ENCODE results near the gene TBC1D22A. TPM values are rescaled to one million over a fixed set of nuclear protein-coding genes. Genes with fewer than 3 reads are reported as not detected.

Gene TBC1D22A
- total RNA-seq, 1 donor from 2014 or later = 14.0 TPM

DNA sequence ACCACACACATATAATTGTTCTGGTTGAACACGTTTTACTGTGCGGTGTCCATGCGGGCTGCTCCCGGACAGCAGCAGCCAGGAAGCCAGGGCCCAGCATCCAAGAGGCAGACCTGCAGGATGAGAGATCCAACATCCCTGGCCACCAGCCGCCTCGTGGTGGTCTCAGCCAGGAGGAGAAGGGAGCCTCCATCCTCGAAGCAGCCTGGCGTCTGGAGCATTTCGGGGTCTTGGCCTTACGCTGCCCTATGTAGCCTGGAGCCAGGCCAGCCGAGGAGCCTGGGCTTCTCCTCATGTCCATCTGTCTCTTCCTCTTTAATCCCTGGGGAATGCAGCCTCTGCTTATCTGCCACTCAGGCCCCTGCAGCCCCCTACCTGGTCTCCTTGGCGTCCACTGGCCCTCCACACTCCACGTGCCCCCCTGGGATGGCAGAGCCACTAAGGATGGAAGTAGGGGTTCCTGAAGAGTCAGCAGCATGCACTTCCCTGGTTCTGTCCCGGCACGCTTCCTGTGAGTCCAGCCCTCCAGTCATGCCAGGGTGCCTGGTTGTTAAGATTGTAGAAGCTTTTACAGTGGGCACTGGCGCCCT, 253.2 kb downstream of the TBC1D22A start:
- no peak for DNase-seq
- ATAC-seq (ENCODE audit: poor library complexity) = no peak
- intact Hi-C loops (cut with DNase I) = no loop called here

- DNase-seq = no peak
- intact Hi-C loops (cut with DNase I) = no loop called here
- no peak for ATAC-seq (ENCODE audit: poor library complexity)
These were observed 254.2 kb downstream of the TBC1D22A start for GRCh38 chr22:47016631-47017030.

DNA sequence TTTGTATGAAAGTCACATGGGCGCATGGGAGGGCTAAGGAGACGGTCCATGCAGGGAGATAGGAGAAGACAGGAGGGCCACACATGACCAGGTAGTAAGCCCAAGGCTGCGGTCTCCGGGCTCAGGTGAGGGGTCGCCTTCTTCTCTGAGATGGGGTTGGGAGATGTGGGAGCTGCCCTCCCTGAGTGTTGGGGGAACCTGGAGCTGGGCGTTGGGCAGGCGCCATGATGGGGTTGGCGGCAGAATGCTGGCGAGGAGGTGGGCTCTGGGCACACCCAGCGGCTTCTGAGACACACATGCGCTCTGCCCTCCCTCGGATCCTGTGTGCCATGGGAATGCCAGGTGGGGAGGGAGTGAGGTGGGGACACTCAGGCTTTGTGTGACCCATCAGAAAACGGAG, 254.8 kb downstream of the TBC1D22A start:
- intact Hi-C loops (cut with DNase I) = no loop called here
- no peak for ATAC-seq (ENCODE audit: poor library complexity)
- DNase-seq = no peak

DNA sequence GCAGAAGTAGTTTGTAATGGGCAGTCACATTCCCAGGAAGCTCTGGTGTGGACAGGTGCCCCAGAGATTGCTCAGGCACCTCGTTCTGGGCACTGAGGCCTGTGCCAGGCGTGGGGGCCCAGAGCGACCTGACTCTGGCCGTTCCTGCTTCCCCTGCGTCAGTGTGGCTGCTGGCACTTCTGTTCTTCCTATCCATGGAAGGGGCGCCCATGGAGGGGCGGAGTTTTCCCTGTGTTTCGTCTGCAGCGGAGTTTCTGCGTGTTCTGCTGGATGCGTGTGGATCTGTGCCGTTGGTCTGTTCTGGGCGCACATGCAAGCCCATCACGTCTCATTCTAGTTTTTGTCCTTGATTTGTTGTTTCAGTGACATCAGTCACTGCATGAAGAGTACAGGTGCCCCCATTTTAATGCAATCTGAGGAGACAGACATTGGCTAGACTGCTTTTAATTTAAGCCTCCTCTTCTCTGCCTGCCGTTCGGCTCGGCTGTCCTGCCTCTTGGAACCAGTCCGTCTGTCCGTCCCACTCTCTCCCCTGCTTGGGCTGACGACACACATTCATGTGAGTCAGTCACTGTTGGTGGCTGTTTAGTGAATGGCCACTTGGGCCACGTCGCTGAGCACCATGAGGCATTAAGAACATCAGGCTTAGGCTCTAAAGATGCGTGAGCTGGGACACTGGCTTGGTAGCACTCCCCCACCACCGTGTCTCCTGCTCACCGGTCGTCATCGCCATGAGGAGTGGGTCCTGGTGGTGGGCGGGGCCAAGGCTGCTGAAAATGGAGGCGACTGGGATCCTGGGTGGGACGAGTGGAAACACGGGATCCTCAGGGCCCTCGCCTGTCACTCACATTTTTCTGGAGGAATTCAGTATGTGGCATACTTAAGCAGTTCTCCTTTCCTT, 255.8 kb downstream of the TBC1D22A start:
- DNase-seq = no peak
- intact Hi-C loops (cut with DNase I) = no loop called here
- ATAC-seq (ENCODE audit: poor library complexity) = no peak

DNA sequence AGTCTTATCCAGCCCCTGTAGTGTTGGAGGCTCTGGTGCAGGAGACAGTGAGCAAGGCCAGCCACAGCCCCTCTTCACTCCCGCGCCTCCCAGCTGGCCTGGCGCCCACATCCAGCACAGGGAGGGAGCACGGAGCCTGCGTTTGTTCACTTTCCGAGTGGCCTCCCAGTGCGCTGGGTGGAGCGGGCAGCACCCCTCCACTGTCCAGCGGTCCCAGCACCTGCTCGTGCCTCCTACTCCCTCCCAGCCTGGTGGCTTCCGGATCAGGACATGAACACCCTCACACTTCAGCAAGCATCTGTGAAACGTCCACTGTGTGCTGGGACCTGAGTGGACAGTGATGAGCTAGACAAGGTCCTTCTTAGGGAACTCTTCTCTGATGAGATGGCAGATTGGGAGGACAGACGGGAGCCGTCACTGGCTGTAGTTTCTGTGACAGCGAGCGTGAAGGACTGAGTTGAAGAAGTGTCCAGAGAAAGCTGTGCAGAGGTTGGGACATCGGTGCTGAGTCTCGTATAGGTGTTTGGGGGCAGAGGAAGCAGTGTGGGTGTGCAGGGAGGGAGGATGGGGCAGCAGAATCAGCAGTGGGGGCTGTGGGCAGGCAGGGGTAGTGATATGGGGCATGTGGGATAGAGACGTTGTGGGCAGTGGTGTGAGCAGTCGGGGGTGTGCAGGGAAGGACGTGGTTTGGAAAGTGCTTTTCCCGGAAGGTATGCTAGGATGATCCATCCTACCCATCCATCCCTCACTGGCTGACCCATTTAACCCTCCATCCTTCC, 256.8 kb downstream of the TBC1D22A start:
- intact Hi-C loops (cut with DNase I) = no loop called here
- no peak for DNase-seq
- ATAC-seq (ENCODE audit: poor library complexity) = no peak

DNA sequence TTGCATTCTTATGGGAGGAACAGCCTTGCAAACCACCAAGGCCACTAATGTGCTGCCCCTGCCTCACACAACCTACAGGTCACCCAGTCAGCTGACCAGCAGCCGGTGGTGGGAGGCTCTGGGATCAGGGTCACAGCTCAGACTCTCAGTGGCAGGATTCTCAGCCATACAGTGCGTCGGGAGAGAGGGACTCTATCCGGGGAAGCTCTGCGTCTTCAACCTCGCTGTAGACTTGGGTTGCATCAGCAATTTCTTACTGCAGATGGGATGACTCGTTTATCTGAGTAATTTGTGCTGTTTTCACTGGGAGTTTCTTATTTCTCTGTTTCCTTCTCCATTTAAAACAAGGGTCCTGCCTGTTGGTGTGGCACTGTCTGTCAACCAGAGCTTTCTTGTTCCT, 257.7 kb downstream of the TBC1D22A start:
- ATAC-seq (ENCODE audit: poor library complexity) (no peak), DNase-seq (no peak)
- intact Hi-C loops (cut with DNase I) = no loop called here

DNA sequence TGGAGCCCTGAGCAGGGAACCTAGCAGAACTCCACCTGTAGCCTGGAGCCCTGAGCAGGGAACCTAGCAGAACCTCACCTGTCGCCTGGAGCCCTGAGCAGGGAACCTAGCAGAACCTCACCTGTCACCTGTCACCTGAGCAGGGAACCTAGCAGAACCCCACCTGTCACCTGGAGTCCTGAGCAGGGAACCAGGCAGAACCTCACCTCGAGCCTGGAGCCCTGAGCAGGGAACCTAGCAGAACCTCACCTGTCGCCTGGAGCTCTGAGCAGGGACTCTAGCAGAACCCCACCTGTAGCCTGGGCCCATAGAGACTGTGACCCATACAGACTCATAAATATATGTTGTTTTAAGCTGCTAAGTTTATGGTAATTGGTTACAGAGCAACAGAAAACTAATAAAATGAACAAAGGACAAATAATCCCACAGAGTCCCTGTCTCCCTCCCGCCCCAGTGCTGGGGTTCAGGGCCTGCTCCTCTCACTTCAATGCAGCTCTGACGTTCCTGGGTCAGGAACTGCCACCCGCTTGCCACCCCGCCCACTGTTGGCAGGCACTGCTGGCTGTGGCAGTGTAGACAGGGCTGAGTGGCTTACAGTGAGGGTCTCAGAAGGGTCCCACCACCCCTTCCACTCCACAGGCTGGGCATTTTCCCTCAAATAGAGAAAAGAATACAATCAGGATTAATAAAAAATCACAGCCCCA, 259.1 kb downstream of the TBC1D22A start:
- no peak for DNase-seq

GRCh38 chr22:47022075-47022473, 259.6 kb downstream of the TBC1D22A start:
- DNase-seq (no peak), ATAC-seq (ENCODE audit: poor library complexity) (no peak)
- intact Hi-C loops (cut with DNase I) = no loop called here

More for the DNA sequence above, 259.1 kb downstream of the TBC1D22A start:
- ATAC-seq (ENCODE audit: poor library complexity) = no peak
- intact Hi-C loops (cut with DNase I) = no loop called here

GRCh38 chr22:47022475-47022874, 260.0 kb downstream of the TBC1D22A start:
- ATAC-seq (ENCODE audit: poor library complexity) (no peak), DNase-seq (no peak)
- intact Hi-C loops (cut with DNase I) = no loop called here

- no peak for DNase-seq
- intact Hi-C loops (cut with DNase I) = no loop called here
These were observed 261.4 kb downstream of the TBC1D22A start for GRCh38 chr22:47023871-47024270.

DNA sequence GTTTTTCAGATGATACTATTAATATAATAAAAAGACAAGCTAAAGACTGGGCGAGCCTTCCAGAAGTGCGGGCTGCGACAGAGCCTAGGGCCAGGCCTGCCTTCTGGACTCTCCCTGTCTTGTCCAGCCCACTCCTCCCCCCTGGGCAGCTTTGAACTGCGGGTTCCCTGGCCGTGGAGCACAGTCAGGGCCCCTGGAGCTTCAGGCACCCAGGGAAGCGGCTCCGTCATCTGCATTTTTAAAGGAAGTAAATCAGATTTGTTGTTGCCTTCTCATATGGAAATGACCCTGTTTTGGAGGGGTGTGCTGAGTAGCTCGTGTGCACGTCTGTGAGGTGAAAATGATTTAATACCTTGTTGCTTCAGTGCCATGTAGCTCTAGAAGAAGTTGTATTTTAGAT, 265.3 kb downstream of the TBC1D22A start:
- DNase-seq (peak; percentile 33), ATAC-seq (ENCODE audit: poor library complexity) (no peak)
- intact Hi-C loops (cut with DNase I) = no loop called here

More at GRCh38 chr22:47023871-47024270, 261.4 kb downstream of the TBC1D22A start:
- ATAC-seq (ENCODE audit: poor library complexity) = no peak

GRCh38 chr22:47029244-47030074, 267.0 kb downstream of the TBC1D22A start:
- DNase-seq (peak; percentile 33), ATAC-seq (ENCODE audit: poor library complexity) (no peak)
- intact Hi-C loops (cut with DNase I) = no loop called here

GRCh38 chr22:47030143-47030661, 267.8 kb downstream of the TBC1D22A start:
- intact Hi-C loops (cut with DNase I) = no loop called here

GRCh38 chr22:47030881-47031627, 268.6 kb downstream of the TBC1D22A start:
- peak; percentile 33 for DNase-seq
- no peak for ATAC-seq (ENCODE audit: poor library complexity)
- intact Hi-C loops (cut with DNase I) = no loop called here

More at GRCh38 chr22:47030143-47030661, 267.8 kb downstream of the TBC1D22A start:
- no peak for ATAC-seq (ENCODE audit: poor library complexity)
- no peak for DNase-seq

- DNase-seq (peak; percentile 19), ATAC-seq (ENCODE audit: poor library complexity) (no peak)
- intact Hi-C loops (cut with DNase I) = no loop called here
These were observed 269.1 kb downstream of the TBC1D22A start for GRCh38 chr22:47031628-47031915.

GRCh38 chr22:47032091-47032943, 269.9 kb downstream of the TBC1D22A start:
- intact Hi-C loops (cut with DNase I) = no loop called here
- peak; percentile 20 for ATAC-seq (ENCODE audit: poor library complexity)
- peak; percentile 27 for DNase-seq
